GM18502 (cell line): ENCODE data around the gene USP12.

Source experiments
- ATAC-seq: cut with Tn5 transposase; IDR thresholded peaks from one replicate; pipeline ENCODE4 v1.9.1; 2021; ENCODE audit warnings: mild to moderate bottlenecking; ENCODE audit not compliant: unreplicated experiment, poor library complexity

The USP12 gene

GRCh38 chr13:27188239-27188638, 16.6 kb upstream of the USP12 start:
- ATAC-seq: no peak

- no peak for ATAC-seq
These were observed 14.7 kb upstream of the USP12 start for GRCh38 chr13:27186295-27186694.

- ATAC-seq: no peak
These were observed 12.0 kb upstream of the USP12 start for GRCh38 chr13:27183561-27184147.

- no peak for ATAC-seq
These were observed 11.4 kb upstream of the USP12 start for GRCh38 chr13:27182844-27183497.

GRCh38 chr13:27182054-27182453, 10.4 kb upstream of the USP12 start:
- no peak for ATAC-seq

- no peak for ATAC-seq
These were observed 6.2 kb upstream of the USP12 start for GRCh38 chr13:27177852-27178251.

- ATAC-seq: no peak
These were observed 5.1 kb upstream of the USP12 start for GRCh38 chr13:27176470-27177410.

- ATAC-seq: no peak
These were observed 3.3 kb upstream of the USP12 start for GRCh38 chr13:27174766-27175455.

GRCh38 chr13:27172495-27172842, 858 bp upstream of the USP12 start:
- no peak for ATAC-seq

GRCh38 chr13:27171827-27172494, 350 bp upstream of the USP12 start:
- peak; percentile 73 for ATAC-seq

GRCh38 chr13:27170516-27171243, 931 bp downstream of the USP12 start:
- ATAC-seq: no peak

- ATAC-seq: no peak
These were observed 1.4 kb downstream of the USP12 start for GRCh38 chr13:27170221-27170515.

- ATAC-seq: no peak
These were observed 2.5 kb downstream of the USP12 start for GRCh38 chr13:27168906-27169657.

GRCh38 chr13:27168086-27168485, 3.5 kb downstream of the USP12 start:
- ATAC-seq: no peak

- ATAC-seq: no peak
These were observed 5.3 kb downstream of the USP12 start for GRCh38 chr13:27166313-27166712.

GRCh38 chr13:27161980-27162379, 9.6 kb downstream of the USP12 start:
- peak; percentile 53 for ATAC-seq

GRCh38 chr13:27161423-27161822, 10.2 kb downstream of the USP12 start:
- no peak for ATAC-seq

- no peak for ATAC-seq
These were observed 10.8 kb downstream of the USP12 start for GRCh38 chr13:27160657-27161295.
